Ovary (tissue), 3 donors: ENCODE measurements around the gene TGFBI.

Experiments
- EP300 ChIP-seq: sonication (generic); formaldehyde crosslinking; IDR thresholded peaks from one replicate; pipeline ENCODE4 v1.6.1; 2017; ENCODE audit warnings: antibody characterized with exemption
- POLR2A ChIP-seq: fragments of 450-650 bp; IDR thresholded peaks from one replicate; pipeline ENCODE4 v1.6.1; 2017; ENCODE audit warnings: antibody characterized with exemption, mild to moderate bottlenecking, moderate library complexity
- TF ChIP-seq, protein P1 (sequence below), 3 donors: fragments of 450-650 bp in 2 of 3; fragments of 200-600 bp in 1 of 3; IDR thresholded peaks; one replicate each; pipeline versions ENCODE4 v1.5.1 to v1.8.0; 2016 to 2022; ENCODE audit warnings: antibody characterized with exemption in 3 of 3, mild to moderate bottlenecking in 1 of 3
- donor health status: DM: no; HTN: no; CAD: no.

DNA sequence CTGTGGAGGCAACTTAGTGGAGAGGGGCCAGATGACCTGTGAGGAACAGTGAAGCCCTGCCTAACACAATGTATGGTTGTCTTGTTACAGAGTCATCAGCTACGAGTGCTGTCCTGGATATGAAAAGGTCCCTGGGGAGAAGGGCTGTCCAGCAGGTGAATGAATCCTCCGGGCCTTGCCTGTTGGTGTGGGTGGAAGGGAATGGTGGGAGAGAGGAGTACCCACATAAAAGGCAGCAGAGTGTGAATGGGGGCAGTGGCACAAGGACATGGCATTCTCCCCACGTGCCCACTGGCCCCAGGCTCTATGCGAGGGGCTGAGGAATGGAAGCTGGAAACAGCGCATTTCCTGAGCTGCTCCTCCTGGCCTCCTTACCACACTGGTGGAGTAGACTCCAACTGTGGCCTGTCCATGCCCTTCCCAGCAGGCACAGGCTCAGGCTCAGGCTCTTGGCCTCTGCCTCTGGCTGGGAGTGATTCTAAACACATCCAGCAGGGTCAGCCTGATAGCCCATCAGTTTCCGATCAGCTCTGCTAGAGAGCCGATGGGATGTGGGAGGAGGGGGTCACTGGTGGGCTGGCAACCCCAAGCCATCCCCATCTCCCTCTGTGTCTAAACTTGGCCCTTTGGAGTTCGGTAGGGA is 15.3 kb downstream of the TGFBI start:
- TF ChIP-seq, protein P1, sequence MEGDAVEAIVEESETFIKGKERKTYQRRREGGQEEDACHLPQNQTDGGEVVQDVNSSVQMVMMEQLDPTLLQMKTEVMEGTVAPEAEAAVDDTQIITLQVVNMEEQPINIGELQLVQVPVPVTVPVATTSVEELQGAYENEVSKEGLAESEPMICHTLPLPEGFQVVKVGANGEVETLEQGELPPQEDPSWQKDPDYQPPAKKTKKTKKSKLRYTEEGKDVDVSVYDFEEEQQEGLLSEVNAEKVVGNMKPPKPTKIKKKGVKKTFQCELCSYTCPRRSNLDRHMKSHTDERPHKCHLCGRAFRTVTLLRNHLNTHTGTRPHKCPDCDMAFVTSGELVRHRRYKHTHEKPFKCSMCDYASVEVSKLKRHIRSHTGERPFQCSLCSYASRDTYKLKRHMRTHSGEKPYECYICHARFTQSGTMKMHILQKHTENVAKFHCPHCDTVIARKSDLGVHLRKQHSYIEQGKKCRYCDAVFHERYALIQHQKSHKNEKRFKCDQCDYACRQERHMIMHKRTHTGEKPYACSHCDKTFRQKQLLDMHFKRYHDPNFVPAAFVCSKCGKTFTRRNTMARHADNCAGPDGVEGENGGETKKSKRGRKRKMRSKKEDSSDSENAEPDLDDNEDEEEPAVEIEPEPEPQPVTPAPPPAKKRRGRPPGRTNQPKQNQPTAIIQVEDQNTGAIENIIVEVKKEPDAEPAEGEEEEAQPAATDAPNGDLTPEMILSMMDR (IDR thresholded peaks at IDR 0.05) = no peak
- TF ChIP-seq POLR2A (no peak), EP300 (no peak)
